HepG2 (cell line): Measurements from ENCODE around the gene IL17RC. TPM values are rescaled to one million over a fixed set of nuclear protein-coding genes. Genes with fewer than 3 reads are reported as not detected.
A peak's percentile ranks its signal among the peaks of the same experiment; 100 is the strongest.

ENCODE experiments used
- AKAP8 ChIP-seq: sonication (generic); formaldehyde crosslinking; IDR thresholded peaks from 2 replicates; pipeline ENCODE4 v1.5.1; 2020; ENCODE audit warnings: mild to moderate bottlenecking, missing genetic modification reagents
- CBX5 ChIP-seq: sonication (generic); formaldehyde crosslinking; IDR thresholded peaks from 2 replicates; pipeline ENCODE4 v1.4.0; 2020; ENCODE audit warnings: missing genetic modification reagents, borderline replicate concordance
- GMEB2 ChIP-seq: IDR thresholded peaks from 2 replicates; pipeline ENCODE4 v1.6.1; 2016; ENCODE audit warnings: missing biosample characterization, missing genetic modification reagents, low read depth
- KLF12 ChIP-seq: sonication (generic); formaldehyde crosslinking; IDR thresholded peaks from 2 replicates; pipeline ENCODE4 v1.4.0; 2020; ENCODE audit warnings: missing genetic modification reagents, borderline replicate concordance
- MLLT10 ChIP-seq: sonication (generic); formaldehyde crosslinking; IDR thresholded peaks from 2 replicates; pipeline ENCODE4 v1.4.0; 2020; ENCODE audit warnings: missing genetic modification reagents
- NCOA5 ChIP-seq: sonication (generic); formaldehyde crosslinking; IDR thresholded peaks from 2 replicates; pipeline ENCODE4 v1.4.0; 2020; ENCODE audit warnings: missing genetic modification reagents
- NKX3-1 ChIP-seq: sonication (generic); formaldehyde crosslinking; IDR thresholded peaks from 2 replicates; pipeline ENCODE4 v1.5.0; 2020; ENCODE audit warnings: missing genetic modification reagents
- NR2F6 ChIP-seq, 2 experiments: IDR thresholded peaks; 2 replicates each; pipeline ENCODE4 v1.6.1; 2016; ENCODE audit warnings: antibody characterized with exemption in 1 of 2, mild to moderate bottlenecking in 1 of 2
- PAF1 ChIP-seq: IDR thresholded peaks from 2 replicates; pipeline ENCODE4 v1.6.1; 2016; ENCODE audit warnings: missing genetic modification reagents, missing compliant biosample characterization
- TAF15 ChIP-seq: fragments of 200-400 bp; formaldehyde crosslinking; IDR thresholded peaks from one replicate; pipeline ENCODE4 v1.6.1; 2018; ENCODE audit warnings: mild to moderate bottlenecking, low read depth, low read length; ENCODE audit not compliant: poor library complexity, severe bottlenecking
- ZNF17 ChIP-seq: sonication (generic); formaldehyde crosslinking; IDR thresholded peaks from 2 replicates; pipeline ENCODE4 v1.5.0; 2020; ENCODE audit warnings: mild to moderate bottlenecking, missing genetic modification reagents
- ZNF3 ChIP-seq: IDR thresholded peaks from 2 replicates; pipeline ENCODE4 v1.7.0; 2017; ENCODE audit warnings: inconsistent platforms
- ZNF318 ChIP-seq: sonication (generic); formaldehyde crosslinking; IDR thresholded peaks from 2 replicates; pipeline ENCODE4 v1.4.0; 2020; ENCODE audit warnings: mild to moderate bottlenecking, missing genetic modification reagents
- ZNF484 ChIP-seq: sonication (generic); formaldehyde crosslinking; IDR thresholded peaks from 2 replicates; pipeline ENCODE4 v1.5.1; 2020; ENCODE audit warnings: mild to moderate bottlenecking, low read depth, missing genetic modification reagents, borderline replicate concordance
- ZNF501 ChIP-seq: sonication (generic); formaldehyde crosslinking; IDR thresholded peaks from 2 replicates; pipeline ENCODE4 v1.5.1; 2020; ENCODE audit warnings: mild to moderate bottlenecking, moderate library complexity, missing genetic modification reagents
- ZNF672 ChIP-seq: sonication (generic); formaldehyde crosslinking; IDR thresholded peaks from 2 replicates; pipeline ENCODE4 v1.8.1; 2022; ENCODE audit warnings: missing genetic modification reagents
- ZNF704 ChIP-seq: sonication (generic); formaldehyde crosslinking; IDR thresholded peaks from 2 replicates; pipeline ENCODE4 v1.8.1; 2023; ENCODE audit warnings: mild to moderate bottlenecking, inconsistent platforms, moderate library complexity, missing genetic modification reagents, borderline replicate concordance
- ZNF83 ChIP-seq: sonication (generic); formaldehyde crosslinking; IDR thresholded peaks from 2 replicates; pipeline ENCODE4 v1.4.0; 2020; ENCODE audit warnings: missing genetic modification reagents, mild to moderate bottlenecking, borderline replicate concordance
- ZSCAN12 ChIP-seq: sonication (generic); formaldehyde crosslinking; IDR thresholded peaks from 2 replicates; pipeline ENCODE4 v1.9.0; 2021; ENCODE audit warnings: mild to moderate bottlenecking, missing genetic modification reagents
- polyA plus RNA-seq, 8 experiments: library from polyadenylated mRNA; depleted of rRNA in 3 of 8; stranded (reverse) in 7 of 8; unstranded in 1 of 8; fragments of >200 nt; fragmentation: Illumina TruSeq in 4 of 8; extraction: Trizol in 4 of 8; gene quantifications; 2 replicates each; pipeline versions ENCODE4 v1.2.1 to v1.2.3, GENCODE V29; 2011 to 2016; ENCODE audit warnings: low read depth in 4 of 8, missing spikeins in 1 of 8, mixed read lengths in 1 of 8; ENCODE audit not compliant: insufficient read depth in 1 of 8
- total RNA-seq, 5 experiments: library from RNA; depleted of rRNA; stranded (reverse); fragments of >200 nt; fragmentation: Illumina TruSeq; extraction: Trizol; gene quantifications; 2 replicates each; pipeline ENCODE4 v1.2.3, GENCODE V29; 2016; ENCODE audit warnings: low read depth in 1 of 5

IL17RC gene
- total and polyA plus RNA-seq, 2 of the 13 experiments (the other 11 are each of a cell fraction or from before 2014, with no cell fraction given): 20.7 to 24.0 TPM

- TF ChIP-seq ZNF318 (no peak; the same call in 1 of the 2 replicates), TAF15 (no peak), AKAP8 (CRISPR knock-in tag) (peak; percentile 68; the same call in 1 of the 2 replicates), PAF1 (CRISPR knock-in tag) (no peak), ZNF17 (CRISPR knock-in tag) (no peak), CBX5 (no peak), ZSCAN12 (CRISPR knock-in tag) (no peak), ZNF501 (CRISPR knock-in tag) (peak; percentile 49), ZNF83 (CRISPR knock-in tag) (no peak), MLLT10 (CRISPR knock-in tag) (no peak), NKX3-1 (CRISPR knock-in tag) (no peak), KLF12 (CRISPR knock-in tag) (peak; percentile 52; the same call in 1 of the 2 replicates), NCOA5 (CRISPR knock-in tag) (no peak), ZNF704 (CRISPR knock-in tag) (peak; percentile 81; the same call in 1 of the 2 replicates), ZNF672 (CRISPR knock-in tag) (peak; percentile 86; the same call in 1 of the 2 replicates), ZNF484 (CRISPR knock-in tag) (no peak), NR2F6 (IDR thresholded peaks at IDR 0.05) (no peak), NR2F6 (CRISPR knock-in tag; IDR thresholded peaks at IDR 0.05) (0 out of 2 replicates have a peak, but pooled peaks have one; percentile 5), ZNF3 (no peak), GMEB2 (peak; percentile 73)
Measured at GRCh38 chr3:9946112-9947024, 29.5 kb downstream of the IL17RC start (continued).
